H4 (cell line): ENCODE data around the gene MINDY2. TPM values are rescaled to one million over a fixed set of nuclear protein-coding genes. Genes with fewer than 3 reads are reported as not detected.
A peak's percentile ranks its signal among the peaks of the same experiment; 100 is the strongest.
"Not testable (repeated sequence)": the region's sequence is repeated elsewhere in the genome, so short reads cannot be mapped to it uniquely, and the experiment has no call there.

ENCODE experiments used
- DNase-seq: peaks from one replicate; pipeline ENCODE4 v3.0.0-alpha.2; 2015; ENCODE audit warnings: low spot score
- total RNA-seq: library from RNA; depleted of rRNA; stranded (reverse); fragments of >200 nt; shearing (Covaris generic); gene quantifications from 2 replicates; pipeline ENCODE4 v1.2.3, GENCODE V29; 2014

The MINDY2 gene
- total RNA-seq, 1 experiment from 2014 or later = 3.4 TPM

DNA sequence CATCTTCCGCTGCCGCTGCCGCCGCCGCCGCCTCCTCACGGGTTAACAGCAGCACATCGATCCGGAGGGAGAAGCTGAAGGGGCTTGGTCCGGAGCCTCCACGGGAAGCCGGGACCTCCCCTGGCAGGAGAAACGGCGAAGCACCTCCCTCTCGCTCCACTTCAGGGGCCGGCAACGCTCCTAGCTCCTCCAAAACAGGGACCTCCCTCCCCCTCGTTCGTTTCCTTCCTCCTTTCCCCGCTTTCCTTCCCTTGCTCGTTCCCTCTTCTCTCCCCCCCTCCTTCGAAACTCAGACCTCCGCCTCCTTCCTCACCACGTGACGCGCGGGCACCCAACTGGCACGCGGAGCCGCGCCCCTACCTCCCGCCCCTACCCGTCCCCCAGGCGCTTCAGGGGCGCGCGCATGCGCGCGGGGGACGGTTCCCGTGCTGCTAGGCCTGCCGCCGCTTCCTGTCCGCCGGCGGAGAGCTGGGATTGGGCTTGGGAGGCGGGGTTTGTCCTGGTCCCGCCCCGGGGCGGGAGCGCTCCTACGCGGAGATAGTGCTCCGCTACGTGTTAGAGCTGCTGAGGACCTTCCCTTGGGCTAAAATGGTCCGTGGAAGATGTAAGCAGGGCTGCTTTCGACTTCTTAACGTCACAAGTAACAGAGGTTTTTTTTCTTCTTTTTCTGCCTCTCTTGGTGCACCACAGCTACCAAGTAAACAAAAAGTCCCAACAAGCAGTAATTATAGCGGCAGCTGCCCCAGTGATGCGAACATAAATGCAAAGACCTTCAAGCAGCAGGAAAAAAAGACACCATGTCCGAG is 21.4 kb upstream of the MINDY2 start, which contains the start of gene ADAM10:
Gene ADAM10 (minus strand): TSS at position 176 of the 806 bp plus-strand sequence. CDS start 173 bp downstream, at position 3.
- peak; percentile 98 for DNase-seq

DNA sequence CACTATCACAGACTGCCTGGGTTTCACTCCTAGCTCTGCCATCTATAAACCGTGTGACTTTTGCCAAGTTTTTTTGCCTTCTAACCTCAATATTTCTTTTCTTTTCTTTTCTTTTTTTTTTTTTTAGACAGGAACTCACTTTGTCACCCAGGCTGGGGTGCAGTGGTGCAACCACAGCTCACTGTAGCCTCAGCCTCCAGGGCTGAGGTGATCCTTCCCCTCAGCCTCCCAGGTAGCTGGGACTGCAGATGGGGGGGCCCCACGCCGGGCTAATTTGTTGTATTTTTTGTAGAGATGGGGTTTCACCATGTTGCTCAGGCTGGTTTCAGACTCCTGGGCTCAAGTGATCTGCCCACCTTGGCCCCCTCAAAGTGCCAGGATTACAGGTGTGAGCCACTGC is 18.4 kb upstream of the MINDY2 start:
- DNase-seq = no peak

DNA sequence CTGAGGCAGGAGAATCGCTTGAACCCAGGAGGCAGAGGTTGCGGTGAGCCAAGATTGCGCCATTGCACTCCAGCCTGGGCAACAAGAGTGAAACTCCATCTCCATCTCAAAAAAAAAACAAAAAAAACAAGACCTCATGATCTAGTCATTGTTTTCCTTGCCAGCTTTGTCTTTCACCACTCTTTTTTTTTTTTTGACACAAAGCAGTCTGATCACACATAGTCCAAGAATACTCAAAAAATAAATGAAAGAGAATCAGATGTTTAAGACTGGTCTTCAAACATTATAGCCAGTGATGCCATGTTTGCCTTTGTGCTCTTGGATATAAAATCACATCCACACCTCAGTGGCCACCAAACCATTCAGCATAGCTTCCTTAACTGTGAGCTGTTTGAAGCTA is 15.8 kb upstream of the MINDY2 start:
- DNase-seq = no peak

DNA sequence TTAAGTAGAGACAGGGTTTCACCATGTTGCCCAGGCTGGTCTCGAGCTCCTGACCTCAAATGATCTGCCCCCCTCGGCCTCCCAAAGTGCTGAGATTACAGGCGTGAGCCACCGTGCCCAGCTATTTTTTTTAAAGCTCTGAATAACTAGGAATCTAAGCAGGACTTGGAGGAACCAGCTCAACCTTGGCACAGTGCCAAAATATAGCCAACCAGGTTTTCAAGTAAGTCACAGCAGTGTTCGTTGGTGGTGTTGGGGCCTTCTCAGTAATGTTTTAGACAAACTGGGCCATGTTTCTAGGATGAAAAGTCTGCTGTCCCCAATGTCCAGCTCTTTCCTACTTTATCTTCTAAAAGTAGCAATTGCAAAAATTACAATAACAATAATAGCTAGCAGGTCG is 15.1 kb upstream of the MINDY2 start:
- no peak for DNase-seq

DNA sequence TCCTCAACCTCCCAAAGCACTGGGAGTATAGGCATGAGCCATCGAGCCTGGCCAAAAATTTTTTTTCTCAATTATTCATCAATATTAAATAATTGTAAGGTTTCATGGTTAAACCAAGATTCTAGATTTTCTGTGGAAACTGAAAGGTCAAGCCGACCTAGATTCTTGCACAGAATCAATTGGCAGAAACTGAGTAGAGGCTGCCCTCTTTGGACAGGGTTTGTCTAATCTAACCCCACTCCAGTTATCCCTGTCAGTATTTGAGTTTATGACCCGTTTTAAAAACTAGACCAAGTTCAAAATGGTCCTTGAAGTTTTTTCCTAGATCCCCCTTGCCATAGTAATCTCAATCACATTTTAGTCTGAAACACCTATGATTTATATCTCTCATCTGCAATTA is 13.0 kb upstream of the MINDY2 start:
- DNase-seq = no peak

DNA sequence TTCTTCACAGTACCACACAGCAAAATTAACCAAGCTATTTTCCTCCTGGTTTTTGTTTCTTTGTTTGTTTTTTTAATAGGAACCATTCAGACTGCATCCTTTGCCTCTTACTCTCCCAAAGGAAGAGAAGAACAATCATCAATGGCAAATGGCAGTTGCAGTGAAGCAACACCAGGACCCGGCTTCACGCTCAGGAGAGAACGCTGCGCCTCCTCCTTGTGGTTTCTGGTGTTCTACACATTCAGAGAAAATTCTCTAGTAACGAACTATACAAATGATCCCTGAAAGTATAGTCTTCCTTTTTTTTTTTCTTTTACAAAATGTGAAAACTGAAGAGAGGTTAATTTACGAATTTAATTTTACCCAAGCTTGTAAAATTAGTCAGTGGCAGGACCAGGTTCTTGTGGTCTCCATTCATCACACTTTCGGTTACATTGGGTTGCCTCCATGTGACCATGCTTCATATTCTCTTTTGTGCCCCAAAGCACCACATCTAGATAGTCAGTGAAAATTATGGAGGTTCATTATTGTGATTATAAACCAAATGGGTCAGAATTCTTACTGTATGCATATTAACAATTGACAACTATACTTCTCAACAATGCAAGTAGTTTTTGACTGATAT is 10.6 kb upstream of the MINDY2 start:
- no peak for DNase-seq

DNA sequence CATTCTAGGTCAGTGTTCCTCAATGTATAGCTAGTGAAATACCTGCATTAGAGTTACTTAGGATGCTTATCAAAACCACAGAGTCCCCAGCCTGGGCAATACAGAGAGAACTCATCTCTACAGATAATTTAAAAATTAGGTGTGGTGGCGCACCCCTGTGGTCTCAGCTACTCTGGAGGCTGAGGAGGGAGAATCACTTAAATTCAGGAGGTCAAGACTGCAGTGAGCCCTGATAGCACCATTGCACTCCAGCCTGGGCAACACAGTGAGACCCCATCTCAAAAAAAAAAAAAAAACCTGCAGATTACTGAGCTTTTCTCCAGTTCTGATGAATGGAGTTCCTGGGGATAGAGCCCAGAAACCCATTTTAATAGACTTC is 10.1 kb upstream of the MINDY2 start:
- DNase-seq = no peak

DNA sequence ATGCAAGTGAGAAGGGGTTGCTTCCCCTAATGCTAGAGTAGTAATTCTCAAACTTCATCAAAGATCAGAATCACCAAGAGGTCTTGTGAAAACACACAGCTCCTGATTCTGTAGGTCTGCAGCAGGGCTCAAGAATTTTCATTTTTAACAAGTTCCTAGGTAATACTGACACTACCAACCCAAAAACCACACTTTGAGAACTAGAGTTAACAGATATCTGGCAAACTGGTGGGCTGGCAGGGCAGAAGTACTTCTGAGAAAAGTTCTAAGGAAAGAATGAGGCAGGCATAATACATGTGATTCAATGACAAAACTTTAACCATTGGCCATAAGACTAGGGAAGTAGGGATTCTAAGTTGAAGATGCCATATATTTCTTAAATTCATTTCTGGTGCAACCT is 8.8 kb upstream of the MINDY2 start:
- no peak for DNase-seq

DNA sequence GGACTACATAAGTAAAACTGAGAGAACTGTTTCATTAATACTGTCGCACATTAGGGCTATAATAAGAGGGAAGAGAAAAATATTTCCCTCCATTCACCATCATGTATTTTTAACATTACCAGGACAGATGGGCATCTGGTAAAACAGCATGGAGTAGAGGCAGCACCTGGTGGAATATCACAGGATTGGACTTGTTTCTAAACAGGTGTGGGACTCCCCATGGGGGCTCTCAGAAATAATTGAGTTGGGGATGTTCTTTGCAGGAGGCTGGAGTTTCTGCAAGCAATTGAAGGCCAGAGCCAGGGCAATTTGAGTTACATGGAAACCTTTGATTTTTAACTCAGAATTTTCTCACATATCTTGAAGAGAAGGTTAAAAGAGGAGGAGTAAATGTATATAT is 8.4 kb upstream of the MINDY2 start:
- no peak for DNase-seq

DNA sequence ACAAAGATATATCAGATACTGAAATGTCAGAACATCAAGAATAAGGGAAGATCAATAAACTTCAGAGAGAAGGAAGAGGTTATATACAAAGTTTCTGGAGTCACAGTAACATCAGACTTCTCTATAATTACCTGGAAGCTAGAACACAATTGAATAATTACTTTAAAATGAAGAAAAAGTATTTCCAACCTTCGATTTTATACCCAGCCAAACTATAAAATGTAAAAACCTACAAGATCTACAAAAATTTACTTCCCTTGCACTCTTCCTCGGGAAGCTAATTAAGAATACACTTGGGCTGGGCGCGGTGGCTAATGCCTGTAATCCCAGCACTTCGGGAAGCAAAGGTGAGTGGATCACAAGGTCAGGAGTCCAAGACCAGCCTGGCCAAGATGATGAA is 6.6 kb upstream of the MINDY2 start:
- no peak for DNase-seq

DNA sequence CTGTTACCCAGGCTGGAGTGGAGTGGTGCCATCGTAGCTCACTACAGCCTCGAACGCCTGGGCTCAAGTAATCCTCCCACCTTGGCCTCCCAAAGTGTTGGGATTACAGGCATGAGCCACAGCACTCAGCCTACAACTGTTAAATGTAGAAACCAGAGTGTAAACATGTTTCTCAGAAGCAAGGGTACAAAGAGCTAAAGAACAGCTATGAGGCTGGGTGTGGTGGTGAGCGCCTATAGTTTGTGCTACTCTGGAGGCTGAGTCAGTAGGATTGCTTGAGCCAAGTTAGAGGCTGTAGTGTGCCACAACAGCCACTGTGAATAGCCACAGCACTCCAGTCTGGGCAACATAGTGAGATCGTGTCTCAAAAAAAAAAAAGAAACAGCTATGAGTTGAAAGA is 4.8 kb upstream of the MINDY2 start:
- no peak for DNase-seq

DNA sequence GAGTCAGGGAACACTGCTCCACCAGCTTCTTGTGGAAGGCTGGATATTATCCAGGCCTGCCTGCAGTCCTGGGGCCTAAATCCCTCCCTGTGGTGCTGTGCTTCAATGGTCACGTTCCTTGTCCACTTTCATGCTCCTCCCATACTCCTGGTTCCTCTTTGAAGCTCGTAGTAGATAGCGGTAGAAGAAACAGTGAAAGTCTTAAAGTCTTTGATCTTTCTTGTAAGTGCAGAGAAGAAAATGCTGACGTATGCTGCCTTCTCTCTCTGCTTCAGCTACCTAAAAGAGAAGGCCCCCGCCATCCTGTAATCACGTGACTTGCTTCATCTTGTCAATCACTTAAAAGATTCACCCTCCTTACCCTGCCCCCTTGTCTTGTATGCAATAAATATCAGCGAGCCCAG is 2.5 kb upstream of the MINDY2 start:
- DNase-seq = not testable (repeated sequence)

DNA sequence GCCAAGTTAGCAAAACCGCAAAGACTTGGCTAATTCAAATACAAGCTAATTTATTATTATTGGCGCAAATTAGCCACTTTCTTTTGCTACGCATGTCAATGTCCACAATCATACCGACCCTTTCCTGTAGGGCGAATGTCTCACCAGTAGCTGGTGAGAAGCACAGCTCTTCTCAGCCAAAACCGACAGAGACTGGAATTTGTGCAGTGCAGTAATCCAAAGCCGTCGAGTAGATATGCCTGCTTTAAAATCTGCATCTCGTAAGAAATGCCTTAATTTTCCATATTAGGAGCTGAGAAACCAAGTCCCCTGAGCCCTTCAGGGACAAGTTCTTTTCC is 614 bp upstream of the MINDY2 start:
- peak; percentile 59 for DNase-seq

DNA sequence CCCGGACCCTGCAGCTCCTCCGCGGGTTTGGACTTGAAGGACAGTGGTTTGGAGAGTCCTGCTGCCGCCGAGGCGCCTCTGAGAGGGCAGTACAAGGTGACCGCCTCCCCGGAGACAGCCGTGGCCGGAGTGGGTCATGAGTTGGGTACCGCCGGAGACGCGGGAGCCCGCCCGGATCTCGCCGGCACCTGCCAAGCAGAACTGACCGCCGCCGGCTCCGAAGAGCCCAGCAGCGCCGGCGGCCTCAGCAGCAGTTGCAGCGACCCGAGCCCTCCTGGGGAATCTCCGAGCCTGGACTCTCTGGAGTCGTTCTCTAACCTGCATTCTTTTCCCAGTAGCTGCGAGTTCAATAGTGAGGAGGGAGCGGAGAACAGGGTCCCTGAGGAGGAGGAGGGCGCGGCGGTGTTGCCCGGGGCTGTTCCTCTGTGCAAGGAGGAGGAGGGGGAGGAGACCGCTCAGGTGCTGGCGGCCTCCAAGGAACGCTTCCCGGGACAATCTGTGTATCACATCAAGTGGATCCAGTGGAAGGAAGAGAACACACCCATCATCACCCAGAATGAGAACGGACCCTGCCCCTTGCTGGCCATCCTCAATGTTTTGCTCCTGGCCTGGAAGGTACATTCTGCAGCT is 634 bp downstream of the MINDY2 start:
- DNase-seq = no peak

DNA sequence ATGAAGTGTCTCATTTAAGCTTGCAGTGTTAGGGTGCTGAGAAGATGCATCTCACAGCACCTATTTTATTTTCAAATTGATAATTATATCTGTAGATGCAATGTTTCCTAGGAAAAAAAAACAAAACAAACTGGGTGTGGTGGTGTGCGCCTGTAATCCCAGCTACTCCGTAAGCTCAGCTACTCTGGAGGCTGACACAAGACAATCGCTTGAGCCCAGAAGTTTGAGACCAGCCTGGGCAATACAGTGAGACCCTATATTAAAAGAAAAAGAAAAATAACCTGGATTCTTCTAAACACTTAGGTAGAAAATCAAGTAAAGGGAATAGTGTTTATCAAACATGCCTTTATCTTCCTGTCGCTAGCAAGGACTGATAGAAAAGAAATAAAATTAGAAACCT is 1.9 kb downstream of the MINDY2 start:
- no peak for DNase-seq

DNA sequence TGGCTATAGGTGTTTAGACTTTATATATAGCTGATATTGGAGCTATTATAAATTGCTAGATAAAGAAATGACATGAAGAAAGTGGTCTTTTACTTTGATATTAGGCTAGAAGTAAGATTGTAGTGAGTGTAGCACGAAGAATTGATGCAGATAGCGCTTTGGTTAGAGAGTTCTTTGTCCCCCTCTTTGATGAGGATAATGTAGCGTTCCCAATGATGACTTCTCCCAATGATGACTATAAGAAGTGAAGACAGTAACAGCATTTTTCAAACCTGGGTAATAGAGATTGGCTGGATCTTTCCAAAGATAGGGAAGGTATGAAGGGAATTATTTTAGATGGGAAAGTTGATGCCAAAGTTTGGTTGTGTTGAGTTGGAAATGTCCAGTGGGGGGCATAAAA is 4.3 kb downstream of the MINDY2 start:
- DNase-seq = no peak

DNA sequence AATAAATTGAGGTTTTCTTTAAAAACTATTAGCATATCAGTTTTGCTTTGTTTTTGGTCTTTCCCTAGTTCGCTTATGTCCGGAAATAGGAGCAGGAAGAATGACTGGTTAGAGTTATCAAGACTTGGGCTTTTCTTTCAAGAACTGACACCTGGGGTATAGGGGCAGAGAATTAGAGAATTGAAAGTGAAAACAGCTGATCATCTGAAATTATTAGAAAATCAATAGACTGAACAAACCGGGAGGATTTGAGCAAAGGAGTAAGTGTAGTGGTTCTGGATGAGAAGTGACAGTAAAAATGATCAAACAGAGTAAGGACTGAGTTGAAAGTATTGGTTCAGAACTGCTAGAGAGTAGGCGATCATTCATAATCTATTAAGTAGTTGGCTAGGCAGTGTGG is 6.0 kb downstream of the MINDY2 start:
- no peak for DNase-seq

DNA sequence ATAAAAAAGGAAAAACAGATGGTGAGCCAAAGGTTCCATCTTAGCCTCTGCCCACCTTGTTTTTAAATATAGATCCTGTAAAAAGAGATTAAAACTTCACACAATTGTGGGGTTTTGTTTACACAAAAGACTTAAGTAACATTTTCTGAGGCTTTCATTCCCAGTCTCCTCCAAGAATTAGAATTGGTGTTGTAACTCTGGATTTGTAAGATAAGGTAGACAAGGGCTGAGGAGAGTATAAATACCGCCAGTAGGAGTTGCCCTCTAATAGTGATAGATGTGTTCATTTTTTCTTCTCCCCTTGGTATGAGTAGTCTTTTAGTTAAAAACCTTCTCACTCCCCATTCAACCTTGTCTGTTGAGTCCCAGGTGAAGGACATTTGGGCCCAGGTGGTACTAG is 8.5 kb downstream of the MINDY2 start:
- DNase-seq = no peak

DNA sequence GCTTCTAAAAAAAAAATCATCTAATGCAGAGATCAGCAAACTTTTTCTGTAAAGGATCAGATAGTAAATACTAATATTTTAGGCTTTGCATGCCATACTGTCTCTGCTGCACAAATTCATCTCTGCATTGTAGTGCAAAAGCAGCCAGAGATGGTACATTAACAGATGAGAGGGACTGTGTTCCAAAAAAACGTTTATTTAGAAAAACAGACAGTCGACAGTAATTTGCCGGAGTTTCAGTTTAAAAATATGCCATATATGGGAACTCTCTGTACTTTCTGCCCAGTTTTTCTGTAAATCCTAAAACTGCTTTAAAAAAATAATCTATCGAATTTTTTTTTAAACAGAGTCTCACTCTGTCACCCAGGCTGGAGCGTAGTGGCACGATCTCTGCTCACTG is 14.3 kb downstream of the MINDY2 start:
- no peak for DNase-seq

DNA sequence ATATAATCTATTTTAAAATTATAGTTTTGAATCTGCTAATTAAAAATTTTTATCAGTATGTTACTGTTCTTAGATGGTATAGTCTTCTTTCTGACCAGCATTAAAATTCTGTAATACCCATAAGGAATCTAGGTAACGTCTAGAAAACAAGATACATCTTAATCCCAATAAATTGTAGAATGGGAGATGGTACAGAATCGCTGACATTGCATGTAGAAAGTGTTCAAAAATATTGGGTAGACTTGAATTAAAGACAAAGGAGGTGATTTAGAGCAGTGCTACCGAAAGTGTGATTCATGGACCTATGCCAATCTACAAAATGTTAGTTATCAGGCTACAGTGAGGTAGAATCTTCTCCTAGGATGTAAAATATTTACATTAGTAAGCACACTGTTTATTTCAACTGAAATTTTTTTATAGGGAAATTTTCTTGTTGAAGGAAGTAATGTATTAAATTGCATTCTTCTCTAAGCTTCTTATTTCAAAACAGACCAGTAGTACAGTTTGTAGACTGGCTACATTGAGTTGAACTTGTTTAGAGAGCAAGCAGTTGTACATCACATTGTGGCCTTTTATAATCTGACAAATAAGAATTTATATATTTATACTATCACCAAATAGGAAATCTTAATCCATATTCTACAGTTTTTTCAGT is 17.1 kb downstream of the MINDY2 start:
- DNase-seq = no peak

DNA sequence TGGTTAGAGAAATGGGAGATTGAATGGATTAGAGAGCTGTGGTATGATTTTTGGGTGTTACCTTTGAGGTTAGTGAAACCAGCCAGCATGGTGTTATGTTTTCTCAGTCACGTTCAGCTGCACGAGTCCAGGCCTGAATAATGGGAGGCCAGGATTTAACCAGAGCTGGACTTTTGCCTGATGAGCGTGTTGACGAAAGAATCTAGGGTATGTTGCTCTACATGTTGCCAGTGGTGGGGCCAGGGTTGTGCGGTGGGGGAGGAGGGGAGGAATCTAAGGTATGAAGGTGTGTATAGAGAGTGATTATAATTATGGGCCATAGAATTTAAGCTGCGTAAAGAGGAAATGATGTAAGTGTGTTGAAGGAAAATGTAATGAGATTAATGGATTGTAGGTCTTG is 22.8 kb downstream of the MINDY2 start:
- DNase-seq = no peak

DNA sequence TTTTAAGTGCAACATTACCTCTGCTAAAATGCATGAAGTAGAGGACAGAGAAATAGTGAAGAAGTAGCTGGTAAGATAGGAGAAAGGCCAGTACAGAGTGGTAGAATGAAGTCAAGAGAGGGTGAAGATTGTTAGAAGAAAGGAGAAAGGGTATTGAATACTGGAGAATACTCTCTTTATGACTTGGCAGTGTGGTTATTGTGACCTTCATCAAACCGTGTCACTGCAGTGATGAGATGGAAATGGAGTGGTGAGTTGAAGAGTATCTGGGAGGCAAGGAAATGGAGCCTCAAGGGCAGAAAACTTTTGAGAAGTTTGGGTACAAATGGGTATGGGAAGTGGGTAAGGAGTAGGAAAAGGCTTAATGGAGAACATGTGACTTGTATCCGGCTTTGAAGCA is 24.7 kb downstream of the MINDY2 start:
- DNase-seq = no peak

DNA sequence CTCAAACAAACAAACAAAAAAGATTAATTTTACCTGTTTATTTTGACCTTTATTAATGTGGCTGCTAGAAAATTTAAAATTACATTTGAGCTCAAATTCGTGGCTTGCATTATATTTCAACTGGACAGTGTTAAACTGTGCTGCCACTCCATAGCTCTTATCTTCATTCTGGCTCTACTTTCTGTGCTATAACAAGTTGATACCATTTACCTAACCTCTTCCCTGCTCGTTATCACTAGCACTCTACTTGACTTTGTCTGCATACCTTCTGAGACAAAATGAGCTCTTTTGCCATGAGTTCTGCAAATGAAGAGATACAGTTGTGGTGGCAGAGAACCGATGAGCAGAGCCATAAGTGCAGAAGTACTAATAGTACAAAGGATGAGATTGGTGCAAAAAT is 26.4 kb downstream of the MINDY2 start:
- DNase-seq = no peak
